Hair follicle dermal papilla cell (primary cell): ENCODE data around the gene ATP13A2. TPM values are rescaled to one million over a fixed set of nuclear protein-coding genes. Genes with fewer than 3 reads are reported as not detected.

ENCODE experiments used
- total RNA-seq: library from RNA; depleted of rRNA; stranded (reverse); fragments of >200 nt; gene quantifications from 2 replicates; pipeline ENCODE4 v1.2.3, GENCODE V29; 2012

Gene ATP13A2, protein sequence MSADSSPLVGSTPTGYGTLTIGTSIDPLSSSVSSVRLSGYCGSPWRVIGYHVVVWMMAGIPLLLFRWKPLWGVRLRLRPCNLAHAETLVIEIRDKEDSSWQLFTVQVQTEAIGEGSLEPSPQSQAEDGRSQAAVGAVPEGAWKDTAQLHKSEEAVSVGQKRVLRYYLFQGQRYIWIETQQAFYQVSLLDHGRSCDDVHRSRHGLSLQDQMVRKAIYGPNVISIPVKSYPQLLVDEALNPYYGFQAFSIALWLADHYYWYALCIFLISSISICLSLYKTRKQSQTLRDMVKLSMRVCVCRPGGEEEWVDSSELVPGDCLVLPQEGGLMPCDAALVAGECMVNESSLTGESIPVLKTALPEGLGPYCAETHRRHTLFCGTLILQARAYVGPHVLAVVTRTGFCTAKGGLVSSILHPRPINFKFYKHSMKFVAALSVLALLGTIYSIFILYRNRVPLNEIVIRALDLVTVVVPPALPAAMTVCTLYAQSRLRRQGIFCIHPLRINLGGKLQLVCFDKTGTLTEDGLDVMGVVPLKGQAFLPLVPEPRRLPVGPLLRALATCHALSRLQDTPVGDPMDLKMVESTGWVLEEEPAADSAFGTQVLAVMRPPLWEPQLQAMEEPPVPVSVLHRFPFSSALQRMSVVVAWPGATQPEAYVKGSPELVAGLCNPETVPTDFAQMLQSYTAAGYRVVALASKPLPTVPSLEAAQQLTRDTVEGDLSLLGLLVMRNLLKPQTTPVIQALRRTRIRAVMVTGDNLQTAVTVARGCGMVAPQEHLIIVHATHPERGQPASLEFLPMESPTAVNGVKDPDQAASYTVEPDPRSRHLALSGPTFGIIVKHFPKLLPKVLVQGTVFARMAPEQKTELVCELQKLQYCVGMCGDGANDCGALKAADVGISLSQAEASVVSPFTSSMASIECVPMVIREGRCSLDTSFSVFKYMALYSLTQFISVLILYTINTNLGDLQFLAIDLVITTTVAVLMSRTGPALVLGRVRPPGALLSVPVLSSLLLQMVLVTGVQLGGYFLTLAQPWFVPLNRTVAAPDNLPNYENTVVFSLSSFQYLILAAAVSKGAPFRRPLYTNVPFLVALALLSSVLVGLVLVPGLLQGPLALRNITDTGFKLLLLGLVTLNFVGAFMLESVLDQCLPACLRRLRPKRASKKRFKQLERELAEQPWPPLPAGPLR
- total RNA-seq, result 19.6 and 28.2 TPM in 2 replicates

DNA sequence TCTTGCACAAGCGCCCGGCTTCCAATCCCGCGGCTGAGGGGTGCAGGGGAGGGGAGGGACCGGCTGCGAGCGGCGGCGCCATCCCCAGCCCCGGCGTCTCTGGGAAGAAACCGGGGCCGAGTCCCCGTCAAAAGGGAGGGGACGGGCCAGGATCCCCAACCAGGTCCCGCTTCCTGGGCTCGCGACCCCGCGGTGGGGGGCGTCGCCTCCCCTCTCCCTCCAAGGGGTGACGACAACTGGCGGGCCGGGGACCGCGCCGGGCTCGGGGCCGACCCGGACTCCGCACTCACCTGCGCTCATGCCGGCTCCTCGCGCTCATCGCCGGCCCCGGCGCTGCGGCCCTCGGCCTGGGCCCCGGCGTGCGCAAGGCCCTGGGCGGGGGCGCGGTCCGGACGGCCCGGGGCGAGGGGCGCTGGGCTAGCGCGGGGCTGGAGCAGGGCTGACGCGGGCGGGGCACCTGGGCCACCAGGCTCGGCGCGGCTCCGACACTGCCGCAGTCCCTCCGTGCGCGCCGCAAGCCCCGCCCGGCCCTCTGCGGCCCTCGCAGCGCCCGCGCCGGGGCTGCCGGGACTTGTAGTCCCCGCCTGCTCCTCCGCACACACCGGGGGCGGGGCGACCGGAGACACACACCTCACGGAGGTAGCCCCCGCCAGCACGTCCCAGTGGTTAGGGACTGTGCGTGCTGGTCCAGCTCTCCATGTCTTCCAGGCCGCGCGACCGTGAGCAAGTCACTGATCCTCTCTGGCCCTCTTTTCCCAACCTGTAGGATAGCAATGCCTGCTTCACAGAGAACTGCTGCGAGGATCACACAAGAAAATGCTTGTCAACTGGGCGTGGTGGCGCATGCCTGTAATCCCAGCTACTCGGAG is at the start of gene ATP13A2:
TSS of gene ATP13A2 (minus strand) at position 490 of the 869 bp plus-strand sequence. CDS start at position 300, 190 bp downstream.

DNA sequence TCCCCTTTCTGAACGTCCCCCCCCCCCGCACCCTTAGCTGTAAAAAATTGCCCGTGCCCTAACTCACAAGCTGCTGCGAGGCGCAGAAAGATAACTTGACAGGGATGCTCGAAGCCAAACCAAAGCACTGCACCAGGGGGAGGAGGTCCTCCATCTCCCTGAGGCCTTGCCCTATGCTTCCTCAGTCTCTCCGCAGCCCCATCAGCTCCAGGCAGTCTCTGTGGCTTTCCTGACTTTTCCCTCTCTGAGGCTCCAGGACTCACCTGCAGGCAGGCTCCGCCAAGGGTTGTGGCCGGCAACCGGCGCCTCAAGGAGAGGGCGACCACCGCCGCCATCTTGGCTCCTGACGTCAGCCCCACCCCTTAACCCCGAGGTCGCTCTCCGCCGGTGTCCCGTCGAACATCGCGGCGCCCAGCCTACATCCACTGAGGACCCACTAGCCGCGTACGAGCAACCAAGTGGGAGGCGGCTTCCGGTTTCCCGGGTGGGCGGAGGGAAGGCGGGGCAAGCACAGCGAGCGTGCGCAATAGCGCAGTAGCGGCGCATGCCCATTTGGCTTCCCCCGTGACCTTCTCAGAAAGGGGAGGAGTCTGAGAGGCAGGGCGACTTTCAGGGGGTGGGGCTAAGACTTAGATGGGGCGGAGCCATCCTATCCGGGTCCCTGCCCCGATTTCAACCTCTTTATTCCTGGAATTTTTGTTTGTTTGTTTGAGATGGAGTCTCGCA is 42.1 kb upstream of the ATP13A2 start, which contains the start of gene SDHB:
TSS of gene SDHB (minus strand) at position 348 of the 726 bp plus-strand sequence. CDS start at position 335, 13 bp downstream.

DNA sequence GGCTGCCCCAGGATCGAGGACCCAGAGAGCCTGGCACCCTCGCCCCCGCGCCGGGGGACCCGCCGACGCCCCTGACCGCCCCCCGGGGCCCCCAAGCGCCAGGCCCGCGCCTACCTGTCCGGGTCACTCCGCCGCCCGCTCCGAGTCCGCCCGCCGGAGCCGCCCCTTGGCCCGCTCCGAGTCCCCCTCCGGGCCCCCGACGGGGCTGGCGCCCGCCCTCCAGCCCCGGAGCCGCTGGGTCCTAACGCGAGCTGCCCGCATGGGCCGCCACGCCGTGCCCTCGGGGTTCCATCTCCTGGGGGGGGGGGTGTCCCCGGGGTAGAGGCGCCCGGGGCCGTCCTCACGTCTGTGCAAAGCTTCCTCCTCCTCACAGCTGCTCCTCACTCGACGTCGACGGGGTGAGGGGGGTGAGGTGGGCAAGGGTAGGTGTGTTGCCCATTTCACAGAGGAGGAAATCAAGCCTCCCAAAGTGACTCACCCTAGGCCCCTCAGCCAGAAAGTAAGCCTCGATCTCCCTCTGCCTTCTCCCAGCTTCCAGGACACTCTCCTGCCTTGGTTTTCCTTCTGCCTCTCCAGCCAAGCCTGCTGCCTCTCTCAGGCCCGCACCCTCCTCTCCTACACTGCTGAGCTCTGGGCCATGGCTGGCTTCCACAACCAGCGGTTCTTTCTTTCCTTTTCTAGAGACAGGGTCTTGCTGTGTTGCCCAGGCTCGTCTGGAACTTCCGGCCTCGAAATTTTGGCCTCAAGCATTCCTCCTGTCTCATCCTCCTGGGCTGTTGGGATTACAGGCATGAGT is 31.1 kb downstream of the ATP13A2 start, which contains the start of gene MFAP2:
TSS of gene MFAP2 (minus strand) at position 148 of the 796 bp plus-strand sequence. CDS start 2,347 bp downstream, outside the sequence.

Other genes with a start within 250 kb of the ATP13A2 start
- under 0.01 TPM in 2 replicates for gene RNU1-2, start 115.9 kb downstream of the ATP13A2 start, total RNA-seq
- gene CROCC, start 90.0 kb downstream of the ATP13A2 start, total RNA-seq, result 17.1 and 29.4 TPM in 2 replicates
- gene MFAP2, start 31.3 kb downstream of the ATP13A2 start, total RNA-seq, result 88.9 and 99.1 TPM in 2 replicates
- gene SDHB, start 42.1 kb upstream of the ATP13A2 start, total RNA-seq, result 55.7 and 71.8 TPM in 2 replicates
- 0.32 and 1.2 TPM in 2 replicates for gene PADI2, start 107.5 kb upstream of the ATP13A2 start, total RNA-seq
- under 0.01 and 0.12 TPM in 2 replicates for gene PADI1, start 193.2 kb upstream of the ATP13A2 start, total RNA-seq
- gene PADI3, start 237.2 kb upstream of the ATP13A2 start, total RNA-seq, result 0.12 TPM in 1 of 2 replicates, not detected in the other